GM21786 (cell line): ENCODE measurements around the gene KPNA1.
"Not testable (repeated sequence)": the region's sequence is repeated elsewhere in the genome, so short reads cannot be mapped to it uniquely, and the experiment has no call there.

Source experiments
- ATAC-seq: cut with Tn5 transposase; IDR thresholded peaks from one replicate; pipeline ENCODE4 v1.9.1; 2021; ENCODE audit not compliant: unreplicated experiment

The KPNA1 gene

DNA sequence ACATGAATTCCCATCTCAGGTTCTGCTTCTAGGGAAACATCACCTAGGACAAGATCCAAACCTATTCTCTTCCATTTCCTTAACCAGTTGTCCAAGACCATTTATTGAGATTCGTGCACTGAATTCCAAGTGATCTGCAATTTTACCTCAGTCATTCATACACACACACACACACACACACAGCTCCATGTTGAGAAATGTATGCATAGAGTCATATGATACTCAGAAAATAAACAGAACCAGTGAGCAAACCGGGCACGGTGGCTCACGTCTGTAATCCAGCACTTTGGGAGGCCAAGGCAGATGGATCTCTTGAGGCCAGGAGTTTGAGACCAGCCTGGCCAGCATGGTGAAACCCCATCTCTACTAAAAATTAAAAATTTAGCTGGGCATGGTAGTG lies 6.1 kb upstream of the KPNA1 start:
- ATAC-seq = no peak

- ATAC-seq = no peak
Measured at GRCh38 chr3:122519693-122520092, 5.0 kb upstream of the KPNA1 start.

GRCh38 chr3:122516846-122517360 lies 2.2 kb upstream of the KPNA1 start:
- ATAC-seq = no peak

- ATAC-seq = no peak
Measured at GRCh38 chr3:122515870-122516269, 1.1 kb upstream of the KPNA1 start.

DNA sequence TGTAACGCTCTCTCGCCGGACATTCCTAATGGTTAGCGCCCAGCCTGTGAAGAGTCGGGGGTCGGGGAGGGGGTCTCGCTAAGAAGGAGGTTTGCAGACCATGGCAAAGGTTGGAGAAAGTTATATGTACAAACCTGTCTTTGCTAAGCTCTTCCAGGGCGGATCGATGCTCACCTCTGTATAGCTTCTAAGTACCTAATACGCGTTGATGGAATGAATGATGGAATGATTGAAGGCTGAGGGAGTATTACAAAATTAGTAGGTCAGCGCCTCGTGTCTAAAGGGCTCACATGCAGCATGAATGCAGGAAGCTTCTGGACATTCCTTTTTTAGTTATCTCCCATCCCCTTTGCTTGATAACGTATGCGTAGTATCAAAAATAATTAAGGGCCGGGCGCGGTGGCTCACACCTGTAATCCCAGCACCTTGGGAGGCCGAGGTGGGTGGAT lies 305 bp upstream of the KPNA1 start:
- no peak for ATAC-seq

DNA sequence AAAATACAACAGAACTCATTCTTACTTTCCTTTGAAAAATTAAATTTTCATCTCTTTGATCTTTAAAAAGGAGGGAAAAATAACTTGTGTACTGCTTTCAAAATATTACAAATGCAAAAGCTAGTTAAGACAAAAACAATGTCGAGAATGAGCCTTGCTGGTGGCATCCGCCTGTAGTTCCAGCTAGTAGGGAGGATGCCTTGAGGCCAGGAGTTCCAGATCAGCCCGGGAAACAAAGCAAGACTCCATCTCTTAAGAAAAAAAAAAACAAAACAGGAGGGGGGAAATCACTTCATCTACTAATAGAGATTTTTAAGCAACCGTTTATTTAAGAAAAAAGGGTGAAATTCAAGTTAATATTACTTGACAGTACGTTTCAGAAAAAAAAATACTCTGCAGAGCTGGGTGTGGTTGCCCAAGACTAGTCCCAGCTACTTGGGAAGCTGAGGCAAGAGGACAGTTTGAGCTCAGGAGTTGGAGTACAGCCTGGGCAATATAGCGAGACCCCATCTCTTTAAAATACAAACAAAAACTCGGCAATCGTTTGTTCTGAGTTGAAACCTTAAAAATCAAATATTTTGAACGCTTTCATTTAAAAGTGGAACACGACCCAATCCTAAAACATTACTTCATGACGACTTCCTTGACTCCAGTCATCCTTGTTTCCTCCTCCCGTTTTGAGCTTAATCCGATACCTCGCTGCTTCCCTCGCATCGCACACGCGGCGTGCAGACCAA lies 1.2 kb downstream of the KPNA1 start:
- no peak for ATAC-seq

- ATAC-seq = no peak
Measured at GRCh38 chr3:122512284-122512683, 2.5 kb downstream of the KPNA1 start.

- ATAC-seq = no peak
Measured at GRCh38 chr3:122510878-122511535, 3.7 kb downstream of the KPNA1 start.

- ATAC-seq = peak; percentile 59
Measured at GRCh38 chr3:122508944-122509343, 5.8 kb downstream of the KPNA1 start.

DNA sequence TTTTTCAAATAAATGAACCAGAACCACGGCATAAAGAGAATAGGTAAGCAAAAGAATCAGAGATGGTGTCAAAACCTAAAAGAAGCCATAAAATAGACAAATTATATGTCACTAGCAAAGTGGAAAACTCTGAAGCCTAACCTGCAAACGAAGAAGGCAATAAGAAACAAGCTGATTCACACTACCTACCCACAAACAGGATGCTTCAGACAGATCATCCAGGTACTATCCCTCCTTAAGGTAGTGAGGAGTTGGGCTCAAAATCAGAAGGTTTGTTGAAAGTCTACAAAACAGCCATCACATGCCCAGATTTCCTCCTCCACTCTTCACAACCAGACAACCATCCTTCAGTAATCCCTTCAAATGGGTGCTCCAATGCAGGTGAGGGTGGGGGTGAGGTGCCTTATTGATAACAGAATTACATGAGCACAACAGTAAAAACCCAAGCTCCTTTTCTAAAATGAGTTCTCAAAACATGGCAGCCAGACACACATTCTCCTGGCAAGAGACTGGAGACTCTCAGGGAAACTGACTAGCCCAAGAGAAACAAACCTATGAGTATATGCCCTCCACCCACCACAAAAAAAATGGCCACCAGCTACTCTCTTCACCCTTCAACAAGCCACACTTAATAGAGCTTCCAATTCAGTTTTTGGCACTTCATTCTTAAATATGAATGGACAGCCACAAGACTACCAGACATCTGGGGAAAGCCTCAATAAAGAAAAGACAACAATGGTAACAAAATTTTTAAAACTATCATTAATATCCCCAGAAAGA lies 6.4 kb downstream of the KPNA1 start:
- no peak for ATAC-seq

DNA sequence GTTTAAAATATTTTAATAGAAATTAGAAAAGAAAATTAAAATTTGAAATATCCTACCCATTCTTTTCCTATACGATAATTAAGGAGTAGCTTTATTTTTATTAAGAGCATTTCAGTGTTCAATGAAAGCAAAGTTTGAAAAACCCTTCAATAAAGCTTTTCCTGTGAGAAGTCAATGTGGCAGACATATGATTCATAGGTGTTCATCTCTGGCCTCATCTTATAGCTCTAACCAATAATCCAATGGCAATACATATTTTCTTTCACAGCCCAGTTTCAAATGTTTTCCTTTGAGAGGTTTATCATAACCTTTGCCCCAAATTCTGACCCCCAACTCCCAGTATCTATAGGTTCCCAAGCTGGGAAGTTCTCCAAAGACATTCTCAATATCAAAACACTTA lies 8.3 kb downstream of the KPNA1 start:
- no peak for ATAC-seq

DNA sequence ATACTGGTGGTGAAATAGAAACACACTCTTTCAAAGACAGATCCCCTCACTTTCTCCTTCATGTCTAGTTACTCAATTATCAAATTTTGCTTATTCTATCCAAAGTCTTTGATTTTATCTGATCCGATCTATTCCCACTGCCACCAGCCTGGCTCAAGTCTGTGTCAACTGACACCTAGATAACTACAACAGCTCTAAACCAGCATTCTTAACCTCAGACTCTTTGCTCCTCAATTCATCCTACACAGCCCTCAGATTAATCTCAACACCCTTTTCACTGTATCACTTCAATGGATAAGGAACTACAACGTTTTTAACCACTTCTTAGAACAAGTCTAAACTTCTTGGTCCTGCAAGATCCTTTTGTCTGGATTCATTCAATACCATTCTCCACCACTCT lies 9.1 kb downstream of the KPNA1 start:
- ATAC-seq = no peak

- ATAC-seq = no peak
Measured at GRCh38 chr3:122502941-122503340, 11.8 kb downstream of the KPNA1 start.

DNA sequence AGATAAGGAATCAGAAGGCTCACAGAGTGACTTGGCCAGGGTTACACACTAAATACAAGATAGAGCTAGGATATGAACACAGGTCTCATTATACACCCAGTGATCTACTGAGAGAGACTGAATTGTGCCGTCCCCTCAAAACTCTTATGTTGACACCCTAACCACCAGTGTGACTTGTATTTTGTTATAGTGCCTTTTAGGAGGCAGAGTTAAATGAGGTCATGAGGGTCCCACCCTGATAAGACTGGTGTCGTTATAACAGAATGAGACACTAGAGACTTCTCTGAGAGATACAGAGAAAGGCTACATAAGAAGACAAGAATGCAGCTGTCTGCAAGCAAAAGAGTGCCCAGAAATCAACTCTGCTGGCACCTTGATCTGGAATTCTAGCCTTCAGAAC lies 12.6 kb downstream of the KPNA1 start:
- ATAC-seq = no peak

GRCh38 chr3:122500964-122501363 lies 13.8 kb downstream of the KPNA1 start:
- not testable (repeated sequence) for ATAC-seq

GRCh38 chr3:122498152-122498551 lies 16.6 kb downstream of the KPNA1 start:
- ATAC-seq = no peak

- peak; percentile 94 for ATAC-seq
Measured at GRCh38 chr3:122497425-122497824, 17.3 kb downstream of the KPNA1 start.

DNA sequence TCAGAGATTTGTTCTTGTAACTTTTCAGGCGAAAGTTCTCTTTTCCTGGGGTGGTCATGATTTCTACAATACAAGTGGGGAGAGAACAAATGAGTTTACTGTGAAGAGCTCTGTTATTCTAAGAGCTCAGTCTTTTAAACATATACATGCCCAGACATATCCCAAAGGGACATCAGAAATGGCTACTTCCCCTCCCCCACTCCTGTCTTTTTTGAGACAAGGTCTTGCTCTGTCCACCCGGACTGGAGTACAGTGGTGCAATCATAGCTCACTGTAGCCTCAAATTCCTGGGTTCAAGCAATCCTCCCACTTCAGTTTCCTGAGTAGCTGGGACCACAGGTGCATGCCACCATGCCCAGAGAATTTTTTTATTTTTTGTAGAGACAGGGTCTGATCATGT lies 18.2 kb downstream of the KPNA1 start:
- no peak for ATAC-seq

GRCh38 chr3:122493296-122493695 lies 21.4 kb downstream of the KPNA1 start:
- ATAC-seq = no peak

GRCh38 chr3:122488262-122488973 lies 26.3 kb downstream of the KPNA1 start:
- ATAC-seq = no peak

DNA sequence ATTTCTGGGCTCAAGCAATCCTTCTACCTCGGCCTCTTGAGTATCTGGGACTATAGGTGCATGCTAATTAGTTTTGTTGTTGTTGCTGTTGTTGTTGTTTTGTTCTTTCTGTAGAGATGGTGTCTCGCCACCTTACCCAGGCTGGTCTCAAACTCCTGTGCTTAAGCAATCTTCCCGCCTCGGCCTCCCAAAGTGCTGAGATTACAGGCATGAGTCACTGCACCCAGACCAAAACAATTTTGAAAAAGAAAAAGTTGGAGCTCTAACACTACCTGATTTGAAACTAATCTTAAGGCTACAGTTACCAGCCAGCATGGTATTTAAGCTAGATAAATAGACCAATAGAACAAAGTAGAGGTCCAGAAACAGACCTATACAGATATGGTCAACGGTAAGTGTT lies 29.8 kb downstream of the KPNA1 start:
- no peak for ATAC-seq
